ENCODE data around the gene DGKI. TPM values are rescaled to one million over a fixed set of nuclear protein-coding genes. Genes with fewer than 3 reads are reported as not detected.
A peak's percentile ranks its signal among the peaks of the same experiment; 100 is the strongest.

DGKI gene
- total RNA-seq, 1 experiment from 2014 or later: 0.55 TPM

GRCh38 chr7:137417464-137417863 is 429.3 kb downstream of the DGKI start:
- no peak overlapping the region for H2BK5ac ChIP-seq (ENCODE audit: insufficient read length, low read length)
- H3K27ac ChIP-seq (ENCODE audit: insufficient read length, low read depth, low read length): no peak overlapping the region
- H3K9me3 Mint-ChIP-seq: no peaks in the 10 kb centered on the region

More at GRCh38 chr7:137417464-137417863, 429.3 kb downstream of the DGKI start:
- H3K36me3 Mint-ChIP-seq (ENCODE audit: insufficient read depth in 1 of 3, low read depth in 3 of 3): no peaks in the 10 kb centered on the region
- Histone ChIP-seq H4K5ac (ENCODE audit: insufficient read length, low read depth, low read length) (no peak overlapping the region), H3K79me2 (ENCODE audit: insufficient read depth, low read length) (no peaks in the 10 kb centered on the region), H2BK20ac (ENCODE audit: low read depth, low read length, poor library complexity, severe bottlenecking) (peak overlapping the region; percentile 45), H3K9me3 (ENCODE audit: control insufficient read depth, low read depth, low read length) (no peaks in the 10 kb centered on the region), H3K23ac (ENCODE audit: insufficient read length, low read depth, low read length) (no peak overlapping the region), H4K20me1 (ENCODE audit: control insufficient read depth, insufficient read depth, insufficient read length) (no peaks in the 10 kb centered on the region), H2BK15ac (ENCODE audit: low read depth, low read length) (no peak overlapping the region), H3K23me2 (ENCODE audit: insufficient read length, low read depth, low read length, poor library complexity, severe bottlenecking) (no peaks in the 10 kb centered on the region), H4K91ac (ENCODE audit: insufficient read length, low read depth, low read length) (no peak overlapping the region), H3K27me3 (ENCODE audit: insufficient read depth, low read length) (no peaks in the 10 kb centered on the region), H3K14ac (ENCODE audit: insufficient read depth, low read length) (no peak overlapping the region), H2BK120ac (ENCODE audit: low read depth, low read length, poor library complexity, severe bottlenecking) (no peak overlapping the region), H3K18ac (ENCODE audit: insufficient read length, low read depth, low read length) (no peak overlapping the region), H2AFZ (ENCODE audit: low read length) (no peak overlapping the region), H2AK5ac (ENCODE audit: insufficient read length, low read length) (no peak overlapping the region), H2BK12ac (ENCODE audit: insufficient read length, low read depth, low read length) (no peak overlapping the region), H3K4me2 (ENCODE audit: insufficient read depth, insufficient read length, low read length) (no peak overlapping the region), H3K56ac (ENCODE audit: insufficient read length, low read depth, low read length) (no peak overlapping the region), H3K4ac (ENCODE audit: low read depth, low read length) (no peak overlapping the region), H3K4me1 (ENCODE audit: insufficient read depth, low read length) (no peaks in the 10 kb centered on the region), H4K8ac (replicated peaks; ENCODE audit: insufficient read length, low read depth, low read length) (no peak overlapping the region), H3K79me1 (ENCODE audit: insufficient read depth, low read depth, low read length, poor library complexity, severe bottlenecking) (no peaks in the 10 kb centered on the region), H3K9ac (ENCODE audit: extremely low read depth, insufficient read length, low read length) (no peak overlapping the region), H3T11ph (ENCODE audit: low read length) (no peak overlapping the region)
- H3K4me3 Mint-ChIP-seq: no peak overlapping the region
- H3K27ac Mint-ChIP-seq: no peak overlapping the region
- no peak for TF ChIP-seq CTCF (conservative IDR thresholded peaks at IDR 0.05)
- DNase-seq: no peak
- H3K4me1 Mint-ChIP-seq: peaks cover 0 to 3% of the 10 kb centered on the region in 2 experiments; a peak in 1 of 4 replicates
- H3K27me3 Mint-ChIP-seq (ENCODE audit: low read depth): no peaks in the 10 kb centered on the region
- no CpG with 5 or more reads among the region's 2 CpGs for WGBS (ENCODE audit: extremely low coverage, insufficient read length, low lambda C conversion rate)
